Astrocyte of the spinal cord (primary cell): ENCODE measurements around the gene CHFR.

Experiments used
- DNase-seq: peaks from one replicate; pipeline ENCODE4 v3.0.0; 2011; ENCODE audit warnings: low read depth, low spot score
- H3K4me3 ChIP-seq: 2 replicates; pipeline ENCODE4 v1.5.1; 2011; ENCODE audit warnings: low read depth, mild to moderate bottlenecking, low read length, moderate library complexity
- in situ Hi-C: cut with HindIII; loops from 2 replicates; pipeline ENCODE4 v1.10.0; 2017; ENCODE audit warnings: low sequenced_read_pairs
- TF ChIP-seq, protein P1 (sequence below): IDR thresholded peaks from 2 replicates; pipeline ENCODE4 v1.5.1; 2012; ENCODE audit warnings: low read depth, mild to moderate bottlenecking, low read length, inconsistent platforms

CHFR gene

DNA sequence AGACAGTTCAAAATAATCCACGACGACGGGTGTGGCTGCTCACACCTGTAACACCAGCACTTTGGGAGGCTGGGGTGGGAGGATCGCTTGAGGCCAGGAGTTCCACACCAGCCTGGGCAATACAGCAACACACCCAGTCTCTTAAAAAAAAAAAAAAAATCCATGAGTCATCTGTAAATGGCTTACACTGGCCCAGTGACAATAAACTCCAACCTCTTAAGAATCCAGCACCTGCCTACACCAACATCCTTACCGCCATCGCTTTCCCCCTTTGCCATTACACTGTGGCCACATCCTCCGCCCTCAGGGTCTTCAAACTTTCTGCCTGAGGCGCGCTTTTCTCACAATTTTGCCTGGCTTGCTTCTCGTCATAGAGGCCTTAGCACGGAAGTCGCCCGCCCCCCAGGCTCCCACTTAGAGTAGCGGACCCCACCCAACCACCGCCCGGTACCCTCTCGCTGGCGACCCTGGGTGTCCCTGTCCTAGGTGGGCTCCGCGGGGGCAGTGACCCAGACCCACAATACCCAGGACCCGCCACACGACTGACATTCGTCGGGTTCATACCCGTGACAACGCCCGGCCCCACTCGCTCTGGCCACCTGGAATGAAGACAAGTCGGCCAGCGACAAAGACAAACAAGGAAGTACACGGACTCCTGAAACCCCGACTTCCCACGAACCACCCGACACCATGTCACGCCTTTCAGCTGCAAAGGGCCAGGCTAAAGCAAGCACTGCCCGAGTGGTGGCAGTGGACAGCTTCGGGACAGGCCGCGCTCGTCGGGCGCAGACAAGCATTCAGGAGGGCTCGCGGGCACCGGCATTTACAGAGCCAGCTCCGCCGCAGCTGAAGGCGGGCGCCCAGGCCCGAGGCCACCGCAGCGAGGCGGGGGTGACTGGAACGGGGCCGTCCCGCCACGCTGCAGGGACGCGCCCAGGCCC is 59.4 kb downstream of the CHFR start:
- in situ Hi-C loops: no loop called here
- H3K4me3 ChIP-seq: peak overlapping the region; percentile 89
- TF ChIP-seq, protein P1, sequence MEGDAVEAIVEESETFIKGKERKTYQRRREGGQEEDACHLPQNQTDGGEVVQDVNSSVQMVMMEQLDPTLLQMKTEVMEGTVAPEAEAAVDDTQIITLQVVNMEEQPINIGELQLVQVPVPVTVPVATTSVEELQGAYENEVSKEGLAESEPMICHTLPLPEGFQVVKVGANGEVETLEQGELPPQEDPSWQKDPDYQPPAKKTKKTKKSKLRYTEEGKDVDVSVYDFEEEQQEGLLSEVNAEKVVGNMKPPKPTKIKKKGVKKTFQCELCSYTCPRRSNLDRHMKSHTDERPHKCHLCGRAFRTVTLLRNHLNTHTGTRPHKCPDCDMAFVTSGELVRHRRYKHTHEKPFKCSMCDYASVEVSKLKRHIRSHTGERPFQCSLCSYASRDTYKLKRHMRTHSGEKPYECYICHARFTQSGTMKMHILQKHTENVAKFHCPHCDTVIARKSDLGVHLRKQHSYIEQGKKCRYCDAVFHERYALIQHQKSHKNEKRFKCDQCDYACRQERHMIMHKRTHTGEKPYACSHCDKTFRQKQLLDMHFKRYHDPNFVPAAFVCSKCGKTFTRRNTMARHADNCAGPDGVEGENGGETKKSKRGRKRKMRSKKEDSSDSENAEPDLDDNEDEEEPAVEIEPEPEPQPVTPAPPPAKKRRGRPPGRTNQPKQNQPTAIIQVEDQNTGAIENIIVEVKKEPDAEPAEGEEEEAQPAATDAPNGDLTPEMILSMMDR: no peak
- DNase-seq: peak; percentile 80

DNA sequence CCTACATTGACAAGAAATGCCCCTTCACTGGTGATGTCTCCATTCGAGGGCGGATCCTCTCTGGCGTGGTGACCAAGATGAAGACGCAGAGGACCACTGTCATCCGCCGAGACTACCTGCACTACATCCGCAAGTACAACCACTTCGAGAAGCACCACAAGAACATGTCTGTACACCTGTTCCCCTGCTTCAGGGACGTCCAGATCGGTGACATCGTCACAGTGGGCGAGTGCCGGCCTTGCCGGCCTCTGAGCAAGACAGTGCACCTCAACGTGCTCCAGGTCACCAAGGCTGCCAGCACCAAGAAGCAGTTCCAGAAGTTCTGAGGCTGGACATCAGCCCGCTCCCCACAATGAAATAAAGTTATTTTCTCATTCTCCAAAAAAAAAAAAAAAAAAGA is 61.5 kb downstream of the CHFR start:
- TF ChIP-seq, protein P1: no peak
- no peak overlapping the region for H3K4me3 ChIP-seq
- DNase-seq: no peak
- in situ Hi-C loops: no loop called here

DNA sequence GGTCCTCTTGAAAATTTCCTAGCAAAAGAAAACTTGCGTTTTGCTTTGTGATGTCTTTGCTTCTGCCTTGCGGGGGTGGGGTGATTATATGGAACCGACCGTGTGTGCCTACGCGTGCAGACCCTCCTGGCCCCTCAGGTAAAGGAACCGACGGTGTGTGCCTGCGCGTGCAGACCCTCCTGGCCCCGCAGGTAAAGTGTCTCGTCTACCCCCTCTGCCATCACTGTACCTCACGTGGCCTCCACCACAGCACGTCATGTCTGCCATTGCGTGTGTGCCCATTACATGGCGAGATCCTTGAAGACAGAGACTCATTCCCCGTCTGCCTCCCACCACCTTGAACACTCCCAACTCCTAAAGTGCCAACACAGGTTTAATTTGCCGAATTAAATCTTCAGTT is 62.3 kb downstream of the CHFR start:
- TF ChIP-seq, protein P1: no peak
- DNase-seq: no peak
- in situ Hi-C loops: no loop called here
- H3K4me3 ChIP-seq: no peak overlapping the region

DNA sequence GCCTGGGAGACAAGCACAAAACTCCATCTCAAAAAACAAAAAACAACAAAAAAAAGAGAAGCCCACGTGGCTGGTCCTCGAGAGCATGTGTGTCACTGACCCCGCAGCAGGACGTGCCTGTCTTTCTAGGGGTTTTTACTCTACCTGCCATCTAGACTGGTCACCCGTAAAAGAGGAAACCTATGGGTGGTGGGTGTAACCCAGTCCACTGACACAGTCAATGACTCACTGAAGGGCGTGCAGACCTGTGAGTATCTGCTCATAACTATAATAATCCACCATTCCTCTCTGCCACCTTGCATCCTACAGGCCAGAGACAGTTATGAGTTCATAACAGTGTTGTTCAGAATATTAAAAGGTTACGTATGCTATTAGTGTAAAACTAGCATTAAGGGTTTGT is 63.4 kb downstream of the CHFR start:
- H3K4me3 ChIP-seq: no peak overlapping the region
- in situ Hi-C loops: no loop called here
- no peak for DNase-seq
- TF ChIP-seq, protein P1: no peak

DNA sequence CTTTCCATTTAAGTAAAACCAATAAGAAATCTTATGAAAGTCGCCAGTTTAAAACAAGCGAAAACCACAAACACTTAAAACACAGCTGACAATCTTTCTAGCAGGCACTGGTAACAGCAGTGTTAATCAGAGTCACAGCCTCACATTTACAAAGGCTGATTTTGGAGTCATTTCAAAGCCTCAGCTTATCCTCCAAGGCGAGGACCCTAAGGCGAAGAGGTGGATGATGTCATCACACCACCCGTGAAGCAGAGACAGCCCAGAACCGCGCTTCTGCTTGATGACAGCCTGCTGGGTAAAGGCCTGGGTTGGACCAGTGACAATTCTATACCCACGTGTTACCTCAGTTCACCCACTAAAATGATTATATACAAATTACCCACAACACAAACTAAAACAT is 68.8 kb downstream of the CHFR start:
- in situ Hi-C loops: no loop called here
- TF ChIP-seq, protein P1: no peak
- no peak overlapping the region for H3K4me3 ChIP-seq
- no peak for DNase-seq

DNA sequence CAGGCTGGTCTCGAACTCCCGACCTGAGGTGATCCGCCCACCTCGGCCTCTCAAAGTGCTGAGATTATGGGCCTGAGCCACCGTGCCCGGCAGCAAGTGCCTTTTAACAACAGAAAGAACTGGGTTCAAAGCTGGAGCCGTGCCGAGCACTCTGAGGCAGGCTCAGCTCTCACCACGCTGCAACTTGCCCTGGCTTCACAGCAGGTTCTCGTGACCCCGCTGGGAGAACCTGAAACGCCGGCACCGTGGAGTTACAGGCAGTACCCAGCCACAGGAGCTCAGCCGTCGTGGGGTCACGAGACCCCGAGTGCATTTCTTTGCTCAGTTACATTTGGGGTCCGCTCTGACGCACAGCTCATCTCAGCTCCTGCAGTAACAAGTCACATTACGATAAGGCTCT is 73.2 kb downstream of the CHFR start:
- in situ Hi-C loops: no loop called here
- TF ChIP-seq, protein P1: no peak
- no peak overlapping the region for H3K4me3 ChIP-seq
- no peak for DNase-seq
